HEK293 (cell line): Measurements from ENCODE around the gene GCSAM.

Experiments
- CTCF ChIA-PET: fragments of 350-600 bp; formaldehyde crosslinking; extraction: SDS; loops from one replicate; lab custom pipeline; 2021; ENCODE audit warnings: antibody characterized with exemption; lab: Yijun Ruan, JAX
- POLR2A ChIA-PET: fragments of 300-600 bp; formaldehyde crosslinking; extraction: SDS; loops from one replicate; lab custom pipeline; 2020; ENCODE audit warnings: antibody characterized with exemption, inconsistent platforms; lab: Yijun Ruan, JAX
- H3K27ac ChIP-seq: fragments of 200-500 bp; sonication (Bioruptor generic); 2 replicates; pipeline ENCODE4 v1.5.1; 2014; ENCODE audit warnings: low read depth, low read length, control low read depth, inconsistent platforms; ENCODE audit errors: extremely low read depth
- H3K36me3 ChIP-seq, 2 experiments: fragments of 200-500 bp in 1 of 2; sonication (Bioruptor generic) in 1 of 2; 1 replicate in 1 of 2; 2 replicates in 1 of 2; pipeline ENCODE4 v1.5.1; 2014 to 2017; ENCODE audit warnings: inconsistent platforms in 2 of 2, low read length in 2 of 2; ENCODE audit not compliant: control insufficient read depth in 2 of 2, insufficient read depth in 1 of 2
- H3K4me1 ChIP-seq: fragments of 200-500 bp; sonication (Bioruptor generic); 2 replicates; pipeline ENCODE4 v1.5.1; 2014; ENCODE audit warnings: mild to moderate bottlenecking, low read length, inconsistent platforms; ENCODE audit not compliant: control insufficient read depth, insufficient read depth
- H3K4me3 ChIP-seq: 2 replicates; pipeline ENCODE4 v1.5.1; 2011; ENCODE audit warnings: low read depth, mild to moderate bottlenecking, control low read depth, low read length, moderate library complexity
- H3K9me3 ChIP-seq: fragments of 200-500 bp; sonication (Bioruptor generic); 2 replicates; pipeline ENCODE4 v1.5.1; 2014; ENCODE audit warnings: low read depth, low read length, inconsistent platforms; ENCODE audit not compliant: control insufficient read depth, insufficient read depth
- MZF1 ChIP-seq: fragments of 450-650 bp; formaldehyde crosslinking; IDR thresholded peaks from 2 replicates; pipeline ENCODE4 v1.5.1; 2017; ENCODE audit warnings: missing biosample characterization, missing genetic modification characterization, borderline replicate concordance
- TRIM28 ChIP-seq: IDR thresholded peaks from 2 replicates; pipeline ENCODE4 v1.6.1; 2011; ENCODE audit warnings: low read length, control low read depth, borderline replicate concordance
- ZFP3 ChIP-seq: fragments of 450-650 bp; formaldehyde crosslinking; IDR thresholded peaks from 2 replicates; pipeline ENCODE4 v1.5.1; 2016; ENCODE audit warnings: low read depth, missing biosample characterization, missing genetic modification characterization
- ZNF24 ChIP-seq: fragments of 450-650 bp; formaldehyde crosslinking; IDR thresholded peaks from 2 replicates; pipeline ENCODE4 v1.5.1; 2016; ENCODE audit warnings: missing biosample characterization, missing genetic modification characterization
- ZNF274 ChIP-seq, 2 experiments: fragments of 200-500 bp in 1 of 2; fragments of 450-650 bp in 1 of 2; sonication (Bioruptor generic) in 1 of 2; formaldehyde crosslinking in 1 of 2; IDR thresholded peaks; 2 replicates each; pipeline versions ENCODE4 v1.5.1 to v1.6.1; 2014 to 2016; ENCODE audit warnings: borderline replicate concordance in 1 of 2, inconsistent platforms in 1 of 2, low read length in 1 of 2, missing biosample characterization in 1 of 2, missing genetic modification characterization in 1 of 2
- ZNF292 ChIP-seq: fragments of 450-650 bp; formaldehyde crosslinking; IDR thresholded peaks from 2 replicates; pipeline ENCODE4 v1.5.1; 2016; ENCODE audit warnings: low read depth, missing biosample characterization, missing genetic modification characterization, borderline replicate concordance
- ZNF366 ChIP-seq: fragments of 450-650 bp; formaldehyde crosslinking; conservative IDR thresholded peaks from 2 replicates; pipeline ENCODE4 v1.5.1; 2016; ENCODE audit warnings: missing biosample characterization, missing genetic modification characterization
- ZNF426 ChIP-seq: fragments of 450-650 bp; formaldehyde crosslinking; IDR thresholded peaks from 2 replicates; pipeline ENCODE4 v1.5.1; 2017; ENCODE audit warnings: missing biosample characterization, missing genetic modification characterization, mild to moderate bottlenecking, inconsistent platforms, moderate library complexity
- ZNF530 ChIP-seq: fragments of 450-650 bp; formaldehyde crosslinking; IDR thresholded peaks from 2 replicates; pipeline ENCODE4 v1.5.1; 2016; ENCODE audit warnings: low read depth, missing biosample characterization, missing genetic modification characterization
- ZNF549 ChIP-seq: fragments of 450-650 bp; IDR thresholded peaks from 2 replicates; pipeline ENCODE4 v1.5.1; 2018; ENCODE audit warnings: missing biosample characterization, missing genetic modification characterization, mild to moderate bottlenecking, inconsistent platforms, moderate library complexity
- ZNF555 ChIP-seq: fragments of 450-650 bp; formaldehyde crosslinking; conservative IDR thresholded peaks from 2 replicates; pipeline ENCODE4 v1.5.1; 2017; ENCODE audit warnings: missing biosample characterization, mild to moderate bottlenecking, missing genetic modification characterization, inconsistent platforms
- ZNF560 ChIP-seq: fragments of 450-650 bp; formaldehyde crosslinking; IDR thresholded peaks from 2 replicates; pipeline ENCODE4 v1.5.1; 2017; ENCODE audit warnings: missing biosample characterization, missing genetic modification characterization, borderline replicate concordance
- ZNF600 ChIP-seq: fragments of 450-650 bp; formaldehyde crosslinking; IDR thresholded peaks from 2 replicates; pipeline ENCODE4 v1.5.1; 2016; ENCODE audit warnings: missing biosample characterization, missing genetic modification characterization
- ZNF610 ChIP-seq: fragments of 450-650 bp; formaldehyde crosslinking; IDR thresholded peaks from 2 replicates; pipeline ENCODE4 v1.5.1; 2016; ENCODE audit warnings: missing biosample characterization, missing genetic modification characterization, borderline replicate concordance
- ZNF624 ChIP-seq: fragments of 450-650 bp; formaldehyde crosslinking; IDR thresholded peaks from 2 replicates; pipeline ENCODE4 v1.5.1; 2017; ENCODE audit warnings: missing biosample characterization, missing genetic modification characterization
- ZNF658 ChIP-seq: fragments of 450-650 bp; formaldehyde crosslinking; IDR thresholded peaks from 2 replicates; pipeline ENCODE4; 2016; ENCODE audit warnings: missing biosample characterization, missing genetic modification characterization
- ZNF660 ChIP-seq: fragments of 450-650 bp; IDR thresholded peaks from 2 replicates; pipeline ENCODE4 v1.5.1; 2018; ENCODE audit warnings: missing biosample characterization, mild to moderate bottlenecking, missing genetic modification characterization
- ZNF701 ChIP-seq: fragments of 450-650 bp; formaldehyde crosslinking; IDR thresholded peaks from 2 replicates; pipeline ENCODE4 v1.5.1; 2016; ENCODE audit warnings: missing biosample characterization, missing genetic modification characterization
- ZNF830 ChIP-seq: fragments of 450-650 bp; IDR thresholded peaks from 2 replicates; pipeline ENCODE4 v1.5.0; 2018; ENCODE audit warnings: missing biosample characterization, missing genetic modification characterization, low read depth, mild to moderate bottlenecking, moderate library complexity
- ZSCAN30 ChIP-seq: fragments of 450-650 bp; IDR thresholded peaks from 2 replicates; pipeline ENCODE4 v1.5.1; 2018; ENCODE audit warnings: missing biosample characterization, mild to moderate bottlenecking, missing genetic modification characterization, moderate library complexity
- TF ChIP-seq, protein P1 (sequence below): fragments of 450-650 bp; formaldehyde crosslinking; IDR thresholded peaks from 2 replicates; pipeline ENCODE4 v1.5.1; 2016; ENCODE audit warnings: missing biosample characterization, missing genetic modification characterization
- TF ChIP-seq, protein P2 (sequence below): fragments of 450-650 bp; formaldehyde crosslinking; IDR thresholded peaks from 2 replicates; pipeline ENCODE4 v1.5.1; 2016; ENCODE audit warnings: missing biosample characterization, missing genetic modification characterization

Gene GCSAM

DNA sequence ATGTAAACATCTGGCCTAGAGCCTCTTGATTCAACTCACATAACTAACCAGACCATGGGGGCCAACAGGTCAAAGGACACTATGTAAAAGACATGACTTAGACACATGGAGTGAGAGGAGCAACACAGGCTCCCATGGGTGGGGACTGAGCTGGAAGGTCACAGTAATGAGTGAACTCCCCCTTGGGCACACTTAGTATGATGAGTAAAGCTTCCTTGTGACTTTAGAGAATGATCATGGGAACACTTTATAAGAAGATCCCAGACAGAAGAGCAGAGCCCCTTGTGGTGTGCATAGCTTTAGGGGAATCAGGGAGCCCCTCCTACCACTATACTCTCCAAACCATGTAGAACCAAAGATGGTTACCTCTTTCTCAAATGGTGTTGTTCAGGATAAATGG lies 10.2 kb downstream of the GCSAM start:
- Histone ChIP-seq H3K4me3 (no peak overlapping the region), H3K36me3 (peaks cover 0 to 30% of the 10 kb centered on the region in 2 experiments; a peak in 1 of 3 replicates), H3K4me1 (0 out of 2 replicates have a peak, but pooled peaks cover 6% of the 10 kb centered on the region), H3K27ac (no peak overlapping the region), H3K9me3 (no peaks in the 10 kb centered on the region)
- TF ChIP-seq ZNF530 (no peak), ZNF600 (tag by site-specific recombination) (no peak), ZNF549 (no peak), ZNF292 (tag by site-specific recombination) (no peak), ZNF24 (tag by site-specific recombination) (no peak), ZFP3 (no peak), ZNF366 (tag by site-specific recombination) (no peak), TRIM28 (no peak), ZNF560 (tag by site-specific recombination) (no peak), ZNF624 (tag by site-specific recombination) (no peak), ZNF274 (IDR thresholded peaks at IDR 0.05; ENCODE audit: low read length) (no peak), ZNF274 (tag by site-specific recombination; IDR thresholded peaks at IDR 0.05; ENCODE audit: borderline replicate concordance) (no peak), ZNF555 (tag by site-specific recombination) (no peak), MZF1 (tag by site-specific recombination) (no peak), ZNF660 (tag by site-specific recombination) (no peak), ZNF701 (no peak)
- TF ChIP-seq, protein P1, sequence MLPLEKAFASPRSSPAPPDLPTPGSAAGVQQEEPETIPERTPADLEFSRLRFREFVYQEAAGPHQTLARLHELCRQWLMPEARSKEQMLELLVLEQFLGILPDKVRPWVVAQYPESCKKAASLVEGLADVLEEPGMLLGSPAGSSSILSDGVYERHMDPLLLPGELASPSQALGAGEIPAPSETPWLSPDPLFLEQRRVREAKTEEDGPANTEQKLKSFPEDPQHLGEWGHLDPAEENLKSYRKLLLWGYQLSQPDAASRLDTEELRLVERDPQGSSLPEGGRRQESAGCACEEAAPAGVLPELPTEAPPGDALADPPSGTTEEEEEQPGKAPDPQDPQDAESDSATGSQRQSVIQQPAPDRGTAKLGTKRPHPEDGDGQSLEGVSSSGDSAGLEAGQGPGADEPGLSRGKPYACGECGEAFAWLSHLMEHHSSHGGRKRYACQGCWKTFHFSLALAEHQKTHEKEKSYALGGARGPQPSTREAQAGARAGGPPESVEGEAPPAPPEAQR, result no peak
- CTCF ChIA-PET, result no interaction called here
- POLR2A ChIA-PET, result no interaction called here

DNA sequence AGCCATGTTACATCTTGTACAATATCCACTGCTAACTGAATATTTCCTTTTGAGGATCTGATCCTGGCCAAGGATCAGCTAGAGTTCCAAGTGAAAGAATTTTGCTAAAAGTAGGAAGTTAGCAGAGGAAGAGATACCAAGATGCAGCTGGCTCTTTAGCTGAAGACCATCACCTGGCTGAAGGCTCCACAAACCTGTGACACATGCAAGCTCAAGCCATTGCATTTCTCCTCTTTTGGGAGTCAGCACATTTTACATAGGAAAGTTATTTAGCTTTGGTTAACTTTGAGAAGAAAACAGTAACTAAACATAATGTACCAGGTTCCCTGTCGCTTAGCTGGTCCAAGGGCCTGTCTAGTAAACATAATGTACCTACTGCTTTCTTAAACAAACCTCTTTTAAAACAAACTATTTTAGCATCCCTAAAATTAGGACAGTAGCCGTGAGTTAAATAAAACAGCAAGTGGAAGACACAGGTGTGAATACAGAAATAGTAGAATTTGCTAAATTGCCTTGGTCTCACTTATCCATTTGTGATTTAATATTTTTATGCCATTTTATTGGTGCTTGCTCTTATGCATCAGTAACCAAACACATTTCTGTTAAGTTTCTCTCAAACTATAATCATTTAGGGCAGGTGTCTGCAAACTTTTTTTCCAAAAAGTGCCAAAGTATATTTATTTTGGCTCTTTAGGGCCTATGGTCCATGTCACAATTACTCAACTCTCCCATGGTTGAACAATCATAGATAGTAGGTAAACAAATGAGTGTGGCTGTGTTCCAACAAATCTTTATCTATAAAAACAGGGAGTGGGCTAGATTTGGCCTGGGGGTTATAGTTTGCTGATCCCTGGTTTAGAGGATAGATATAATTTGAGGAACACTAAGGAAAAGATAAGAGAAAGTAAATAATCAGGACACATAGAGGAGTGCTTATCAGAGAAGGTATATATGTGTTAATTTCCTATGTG lies 11.2 kb downstream of the GCSAM start:
- 0 out of 2 replicates have a peak, but pooled peaks cover 6% of the 10 kb centered on the region for H3K4me1 ChIP-seq
- H3K9me3 ChIP-seq, result no peaks in the 10 kb centered on the region
- no peak overlapping the region for H3K27ac ChIP-seq
- H3K36me3 ChIP-seq, result peaks cover 0 to 35% of the 10 kb centered on the region in 2 experiments; a peak in 1 of 3 replicates
- TF ChIP-seq ZNF830 (tag by site-specific recombination) (no peak), ZNF610 (tag by site-specific recombination) (no peak), ZNF658 (tag by site-specific recombination) (no peak), ZNF426 (tag by site-specific recombination) (no peak), ZNF530 (no peak), ZSCAN30 (tag by site-specific recombination) (no peak)
- TF ChIP-seq, protein P2, sequence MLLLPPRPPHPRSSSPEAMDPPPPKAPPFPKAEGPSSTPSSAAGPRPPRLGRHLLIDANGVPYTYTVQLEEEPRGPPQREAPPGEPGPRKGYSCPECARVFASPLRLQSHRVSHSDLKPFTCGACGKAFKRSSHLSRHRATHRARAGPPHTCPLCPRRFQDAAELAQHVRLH (tag by site-specific recombination), result no peak
- no peak overlapping the region for H3K4me3 ChIP-seq
- CTCF ChIA-PET, result interaction anchor here (1.4 kb wide), 1 partner anchor 11 kb away, joined by 5 read pairs; no protein-coding TSS in a partner anchor
- POLR2A ChIA-PET, result no interaction called here
